Measurements from ENCODE around the gene STT3B. TPM values are rescaled to one million over a fixed set of nuclear protein-coding genes. Genes with fewer than 3 reads are reported as not detected.
A peak's percentile ranks its signal among the peaks of the same experiment; 100 is the strongest.

Gene STT3B
- total and polyA plus RNA-seq, 2 of the 13 experiments (the other 11 are each of a cell fraction or from before 2014, with no cell fraction given), result 85.0 to 205 TPM

DNA sequence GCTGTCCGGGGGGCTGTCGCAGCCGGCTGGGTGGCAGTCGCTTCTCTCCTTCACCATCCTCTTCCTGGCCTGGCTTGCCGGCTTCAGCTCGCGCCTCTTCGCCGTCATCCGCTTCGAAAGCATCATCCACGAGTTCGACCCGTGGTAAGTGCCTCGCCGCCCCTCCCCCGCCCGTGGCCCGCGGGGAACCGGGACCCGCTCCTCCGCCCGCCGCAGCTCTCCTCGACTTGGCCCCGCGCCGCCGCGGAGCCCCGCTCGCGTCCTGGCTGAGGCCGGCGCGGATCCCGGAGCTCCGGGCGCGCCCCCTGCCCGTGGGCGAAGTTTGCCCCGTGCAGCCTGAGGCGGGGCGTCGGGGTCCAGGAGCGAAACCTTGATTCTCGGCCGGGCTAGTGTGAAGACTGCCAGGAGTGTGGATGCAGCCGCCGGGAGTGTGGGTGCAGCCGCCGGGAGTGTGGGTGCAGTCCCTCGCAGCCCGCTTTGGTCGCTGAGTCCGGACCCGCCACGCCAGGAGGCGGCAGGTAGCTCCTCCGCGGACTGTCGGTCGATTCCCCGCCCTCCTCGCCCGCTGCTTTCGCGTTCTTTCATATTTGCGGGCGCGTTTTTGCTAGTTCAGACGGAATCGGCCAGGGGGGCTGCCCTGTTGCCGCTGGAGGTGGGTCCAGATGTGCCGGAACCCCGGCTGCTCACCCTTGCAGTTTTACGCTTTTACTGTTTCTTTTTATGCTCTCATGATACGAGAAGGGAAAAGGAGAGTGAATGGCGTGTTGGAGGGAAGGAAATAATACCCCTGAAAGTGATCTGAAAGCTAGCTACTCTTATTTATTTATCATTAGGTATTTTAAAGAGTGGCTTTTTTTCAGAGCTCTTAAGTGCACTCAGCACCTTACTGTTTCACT is 692 bp downstream of the STT3B start:
- ChIA-PET POLR2A (interaction anchor here (0.9 to 2.8 kb wide), 17 partner anchors 11 to 346 kb away, joined by 3 to 19 read pairs (median 4); no protein-coding TSS in a partner anchor), CTCF (ENCODE audit: low intra/inter-chr PET ratio, low total read pairs) (no interaction called here)
- H3K4me1 ChIP-seq (ENCODE audit: insufficient read depth, low read length), result peaks cover 40% of the 10 kb centered on the region
- under 1% methylated on average over 7 of the region's 81 CpGs for WGBS (ENCODE audit: low lambda C conversion rate)
- intact Hi-C loops (cut with micrococcal nuclease; ENCODE audit: unreplicated experiment) (loop anchor here (2.0 to 10.0 kb wide), 4 partner anchors 156 to 573 kb away; partner anchors contain the start of gene GPD1L), in situ Hi-C loops (cut with HindIII; ENCODE audit: extremely low pct_ligation_motif_present, low pct_unique_long_range_greater_than_20kb) (no loop called here)
- DNase-seq (ENCODE audit: low spot score), result peak; percentile 12
- H3K27ac ChIP-seq (ENCODE audit: extremely low read length, insufficient read depth, low read length), result peak overlapping the region; percentile 99
- H3K9me3 ChIP-seq (ENCODE audit: low read length), result no peaks in the 10 kb centered on the region
- no peak overlapping the region for H2AFZ ChIP-seq (ENCODE audit: low read length)
- H3K36me3 ChIP-seq (replicated peaks in 1 of 2; ENCODE audit: control insufficient read depth in 1 of 2, insufficient read depth in 2 of 2, low read length in 2 of 2), result no peaks in the 10 kb centered on the region
- H3K79me2 ChIP-seq (ENCODE audit: insufficient read depth, low read length), result peaks cover 67% of the 10 kb centered on the region
- no peaks in the 10 kb centered on the region; a peak in 1 of 5 replicates for H3K27me3 ChIP-seq (ENCODE audit: control insufficient read depth in 1 of 2, insufficient read depth in 2 of 2, low read length in 2 of 2)
- peak overlapping the region; percentile 91 to 97 (median 91) for H3K4me3 ChIP-seq (replicated peaks in 1 of 3; ENCODE audit: insufficient read depth in 1 of 3, low read depth in 2 of 3, low read length in 3 of 3)
- peak overlapping the region; percentile 62 for H3K4me2 ChIP-seq (ENCODE audit: low read depth, low read length)
- BruUV-seq (replicated peaks), result no TSS peak
- H3K9ac ChIP-seq (ENCODE audit: insufficient read depth, low read depth, low read length), result peak overlapping the region; percentile 88
- peak; percentile 11 for ATAC-seq
- peaks cover 43% of the 10 kb centered on the region for H4K20me1 ChIP-seq (ENCODE audit: insufficient read depth, low read length)
- FAIRE-seq, result no peak
- no peak for TF ChIP-seq MEIS2 (CRISPR knock-in tag; IDR thresholded peaks at IDR 0.05)
- TF ChIP-seq, protein P1, sequence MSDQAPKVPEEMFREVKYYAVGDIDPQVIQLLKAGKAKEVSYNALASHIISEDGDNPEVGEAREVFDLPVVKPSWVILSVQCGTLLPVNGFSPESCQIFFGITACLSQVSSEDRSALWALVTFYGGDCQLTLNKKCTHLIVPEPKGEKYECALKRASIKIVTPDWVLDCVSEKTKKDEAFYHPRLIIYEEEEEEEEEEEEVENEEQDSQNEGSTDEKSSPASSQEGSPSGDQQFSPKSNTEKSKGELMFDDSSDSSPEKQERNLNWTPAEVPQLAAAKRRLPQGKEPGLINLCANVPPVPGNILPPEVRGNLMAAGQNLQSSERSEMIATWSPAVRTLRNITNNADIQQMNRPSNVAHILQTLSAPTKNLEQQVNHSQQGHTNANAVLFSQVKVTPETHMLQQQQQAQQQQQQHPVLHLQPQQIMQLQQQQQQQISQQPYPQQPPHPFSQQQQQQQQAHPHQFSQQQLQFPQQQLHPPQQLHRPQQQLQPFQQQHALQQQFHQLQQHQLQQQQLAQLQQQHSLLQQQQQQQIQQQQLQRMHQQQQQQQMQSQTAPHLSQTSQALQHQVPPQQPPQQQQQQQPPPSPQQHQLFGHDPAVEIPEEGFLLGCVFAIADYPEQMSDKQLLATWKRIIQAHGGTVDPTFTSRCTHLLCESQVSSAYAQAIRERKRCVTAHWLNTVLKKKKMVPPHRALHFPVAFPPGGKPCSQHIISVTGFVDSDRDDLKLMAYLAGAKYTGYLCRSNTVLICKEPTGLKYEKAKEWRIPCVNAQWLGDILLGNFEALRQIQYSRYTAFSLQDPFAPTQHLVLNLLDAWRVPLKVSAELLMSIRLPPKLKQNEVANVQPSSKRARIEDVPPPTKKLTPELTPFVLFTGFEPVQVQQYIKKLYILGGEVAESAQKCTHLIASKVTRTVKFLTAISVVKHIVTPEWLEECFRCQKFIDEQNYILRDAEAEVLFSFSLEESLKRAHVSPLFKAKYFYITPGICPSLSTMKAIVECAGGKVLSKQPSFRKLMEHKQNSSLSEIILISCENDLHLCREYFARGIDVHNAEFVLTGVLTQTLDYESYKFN (CRISPR knock-in tag; conservative IDR thresholded peaks at IDR 0.05), result no peak
- TF ChIP-seq, protein P2, sequence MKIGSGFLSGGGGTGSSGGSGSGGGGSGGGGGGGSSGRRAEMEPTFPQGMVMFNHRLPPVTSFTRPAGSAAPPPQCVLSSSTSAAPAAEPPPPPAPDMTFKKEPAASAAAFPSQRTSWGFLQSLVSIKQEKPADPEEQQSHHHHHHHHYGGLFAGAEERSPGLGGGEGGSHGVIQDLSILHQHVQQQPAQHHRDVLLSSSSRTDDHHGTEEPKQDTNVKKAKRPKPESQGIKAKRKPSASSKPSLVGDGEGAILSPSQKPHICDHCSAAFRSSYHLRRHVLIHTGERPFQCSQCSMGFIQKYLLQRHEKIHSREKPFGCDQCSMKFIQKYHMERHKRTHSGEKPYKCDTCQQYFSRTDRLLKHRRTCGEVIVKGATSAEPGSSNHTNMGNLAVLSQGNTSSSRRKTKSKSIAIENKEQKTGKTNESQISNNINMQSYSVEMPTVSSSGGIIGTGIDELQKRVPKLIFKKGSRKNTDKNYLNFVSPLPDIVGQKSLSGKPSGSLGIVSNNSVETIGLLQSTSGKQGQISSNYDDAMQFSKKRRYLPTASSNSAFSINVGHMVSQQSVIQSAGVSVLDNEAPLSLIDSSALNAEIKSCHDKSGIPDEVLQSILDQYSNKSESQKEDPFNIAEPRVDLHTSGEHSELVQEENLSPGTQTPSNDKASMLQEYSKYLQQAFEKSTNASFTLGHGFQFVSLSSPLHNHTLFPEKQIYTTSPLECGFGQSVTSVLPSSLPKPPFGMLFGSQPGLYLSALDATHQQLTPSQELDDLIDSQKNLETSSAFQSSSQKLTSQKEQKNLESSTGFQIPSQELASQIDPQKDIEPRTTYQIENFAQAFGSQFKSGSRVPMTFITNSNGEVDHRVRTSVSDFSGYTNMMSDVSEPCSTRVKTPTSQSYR (CRISPR knock-in tag; IDR thresholded peaks at IDR 0.05; ENCODE audit: borderline replicate concordance), result peak; percentile 40
- TF ChIP-seq BHLHE40 (IDR thresholded peaks at IDR 0.05; ENCODE audit: low read length), result no peak
- no peak for TF ChIP-seq TARDBP (CRISPR knock-in tag; IDR thresholded peaks at IDR 0.05)
- TF ChIP-seq MIXL1 (CRISPR knock-in tag; IDR thresholded peaks at IDR 0.05), result no peak
- no peak for TF ChIP-seq ZNF879 (CRISPR knock-in tag; IDR thresholded peaks at IDR 0.05)
- TF ChIP-seq KDM2A (CRISPR knock-in tag; IDR thresholded peaks at IDR 0.05; ENCODE audit: borderline replicate concordance, low read depth), result peak; percentile 49; the same call in 1 of the 2 replicates
- TF ChIP-seq ZNF761 (CRISPR knock-in tag; conservative IDR thresholded peaks at IDR 0.05), result peak; percentile 18; the same call in 1 of the 2 replicates
- TF ChIP-seq SNRNP70 (IDR thresholded peaks at IDR 0.05; ENCODE audit: low read depth, low read length), result no peak
- peak; percentile 40; the same call in 1 of the 2 replicates for TF ChIP-seq ZFYVE20 (CRISPR knock-in tag; IDR thresholded peaks at IDR 0.05; ENCODE audit: borderline replicate concordance, low read depth)
- TF ChIP-seq ZBTB20 (CRISPR knock-in tag; IDR thresholded peaks at IDR 0.05; ENCODE audit: borderline replicate concordance, low read depth), result no peak
